Measurements from ENCODE around the gene TRIB2.

TRIB2 gene

GRCh38 chr2:12764075-12764730 lies 47.5 kb downstream of the TRIB2 start:
- ChIA-PET POLR2A (interaction anchor here (1.1 to 1.5 kb wide), 2 partner anchors 10 to 42 kb away, joined by 3 to 4 read pairs; no protein-coding TSS in a partner anchor), CTCF (interaction anchor here (0.9 kb wide), 2 partner anchors 15 to 57 kb away, joined by 3 read pairs; no protein-coding TSS in a partner anchor)
- H3K4me3 ChIP-seq (ENCODE audit: low read depth, low read length): no peak overlapping the region
- TF ChIP-seq CTCF (IDR thresholded peaks at IDR 0.05; ENCODE audit: insufficient read depth, low read length, missing control alignments): no peak
- no peak for DNase-seq (ENCODE audit: low read depth, low spot score)

- TF ChIP-seq CTCF (IDR thresholded peaks at IDR 0.05; ENCODE audit: insufficient read depth, low read length, missing control alignments): no peak
- ChIA-PET POLR2A (interaction anchor here (1.1 to 1.5 kb wide), 2 partner anchors 11 to 43 kb away, joined by 3 to 4 read pairs; no protein-coding TSS in a partner anchor), CTCF (interaction anchor here (0.8 to 1.3 kb wide), 5 partner anchors 9 to 242 kb away, joined by 3 to 5 read pairs (median 4); no protein-coding TSS in a partner anchor)
- DNase-seq (ENCODE audit: low read depth, low spot score): no peak
- no peak overlapping the region for H3K4me3 ChIP-seq (ENCODE audit: low read depth, low read length)
Measured at GRCh38 chr2:12764849-12765605, 48.3 kb downstream of the TRIB2 start.

GRCh38 chr2:12766421-12766879 lies 49.7 kb downstream of the TRIB2 start:
- no peak overlapping the region for H3K4me3 ChIP-seq (ENCODE audit: low read depth, low read length)
- no peak for TF ChIP-seq CTCF (IDR thresholded peaks at IDR 0.05; ENCODE audit: insufficient read depth, low read length, missing control alignments)
- ChIA-PET CTCF (interaction anchor here (1.3 kb wide), 1 partner anchor 165 kb away, joined by 5 read pairs; no protein-coding TSS in a partner anchor), POLR2A (interaction anchor here (0.6 to 0.9 kb wide), 3 partner anchors 53 to 448 kb away, joined by 3 read pairs; no protein-coding TSS in a partner anchor)
- DNase-seq (ENCODE audit: low read depth, low spot score): no peak

GRCh38 chr2:12767541-12767940 lies 50.8 kb downstream of the TRIB2 start:
- ChIA-PET CTCF (interaction anchor here (0.9 kb wide), 1 partner anchor 162 kb away, joined by 3 read pairs; no protein-coding TSS in a partner anchor), POLR2A (interaction anchor here (0.7 kb wide), 1 partner anchor 47 kb away, joined by 3 read pairs; no protein-coding TSS in a partner anchor)
- no peak overlapping the region for H3K4me3 ChIP-seq (ENCODE audit: low read depth, low read length)
- no peak for TF ChIP-seq CTCF (IDR thresholded peaks at IDR 0.05; ENCODE audit: insufficient read depth, low read length, missing control alignments)
- no peak for DNase-seq (ENCODE audit: low read depth, low spot score)

GRCh38 chr2:12767996-12768624 lies 51.4 kb downstream of the TRIB2 start:
- no peak overlapping the region for H3K4me3 ChIP-seq (ENCODE audit: low read depth, low read length)
- ChIA-PET POLR2A (interaction anchor here (0.6 kb wide), 1 partner anchor 48 kb away, joined by 4 read pairs; no protein-coding TSS in a partner anchor), CTCF (no interaction called here)
- no peak for DNase-seq (ENCODE audit: low read depth, low spot score)
- no peak for TF ChIP-seq CTCF (IDR thresholded peaks at IDR 0.05; ENCODE audit: insufficient read depth, low read length, missing control alignments)

Measured in AG04449 (cell line).